ENCODE measurements around the gene TMEM30A.

DNA sequence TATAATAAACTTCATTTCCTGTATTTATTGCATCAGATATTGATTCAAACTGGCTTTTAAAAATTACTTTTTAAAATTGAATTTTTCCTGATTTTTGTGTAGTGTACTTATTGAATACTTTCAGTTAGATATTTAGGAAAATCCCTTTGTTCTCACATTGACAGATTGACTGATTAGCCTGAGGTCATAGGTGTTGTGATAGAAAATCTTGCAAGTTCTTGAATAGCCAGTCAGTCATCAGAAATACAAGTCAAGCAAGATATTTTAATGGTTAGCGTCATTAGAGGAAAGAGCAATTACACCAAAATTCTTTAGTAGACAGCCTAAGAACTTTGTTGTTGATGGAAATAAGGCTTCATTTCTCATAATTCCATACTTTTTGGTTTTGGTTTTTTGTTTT, 3.4 kb upstream of the TMEM30A start:
- TF ChIP-seq, protein P1, sequence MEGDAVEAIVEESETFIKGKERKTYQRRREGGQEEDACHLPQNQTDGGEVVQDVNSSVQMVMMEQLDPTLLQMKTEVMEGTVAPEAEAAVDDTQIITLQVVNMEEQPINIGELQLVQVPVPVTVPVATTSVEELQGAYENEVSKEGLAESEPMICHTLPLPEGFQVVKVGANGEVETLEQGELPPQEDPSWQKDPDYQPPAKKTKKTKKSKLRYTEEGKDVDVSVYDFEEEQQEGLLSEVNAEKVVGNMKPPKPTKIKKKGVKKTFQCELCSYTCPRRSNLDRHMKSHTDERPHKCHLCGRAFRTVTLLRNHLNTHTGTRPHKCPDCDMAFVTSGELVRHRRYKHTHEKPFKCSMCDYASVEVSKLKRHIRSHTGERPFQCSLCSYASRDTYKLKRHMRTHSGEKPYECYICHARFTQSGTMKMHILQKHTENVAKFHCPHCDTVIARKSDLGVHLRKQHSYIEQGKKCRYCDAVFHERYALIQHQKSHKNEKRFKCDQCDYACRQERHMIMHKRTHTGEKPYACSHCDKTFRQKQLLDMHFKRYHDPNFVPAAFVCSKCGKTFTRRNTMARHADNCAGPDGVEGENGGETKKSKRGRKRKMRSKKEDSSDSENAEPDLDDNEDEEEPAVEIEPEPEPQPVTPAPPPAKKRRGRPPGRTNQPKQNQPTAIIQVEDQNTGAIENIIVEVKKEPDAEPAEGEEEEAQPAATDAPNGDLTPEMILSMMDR (IDR thresholded peaks at IDR 0.05): no peak
- no peak for TF ChIP-seq POLR2A (IDR thresholded peaks at IDR 0.05)

All from testis (tissue), 2 donors.